Fibroblast of lung (primary cell): Measurements from ENCODE around the gene SYNJ1.

Experiments
- CTCF ChIP-seq, 2 donors: IDR thresholded peaks in 1 of 2; conservative IDR thresholded peaks in 1 of 2; 1 replicate in 1 of 2; 2 replicates in 1 of 2; pipeline ENCODE4 v1.5.1; 2011 to 2012; ENCODE audit warnings: low read length in 2 of 2, control low read depth in 1 of 2, inconsistent platforms in 1 of 2, low read depth in 1 of 2, mild to moderate bottlenecking in 1 of 2
- EZH2 ChIP-seq: IDR thresholded peaks from 2 replicates; pipeline ENCODE4 v1.5.1; 2012; ENCODE audit warnings: low read length, control low read depth, mild to moderate bottlenecking; ENCODE audit errors: missing control alignments

GRCh38 chr21:32682696-32683474 is 44.9 kb downstream of the SYNJ1 start:
- no peak for TF ChIP-seq CTCF (conservative IDR thresholded peaks at IDR 0.05 in 1 of 2, IDR thresholded peaks at IDR 0.05 in 1 of 2; ENCODE audit: low read depth in 1 of 2, low read length in 2 of 2)
- no peak for TF ChIP-seq EZH2
